ENCODE measurements around the gene SUB1. TPM values are rescaled to one million over a fixed set of nuclear protein-coding genes. Genes with fewer than 3 reads are reported as not detected.
"Not testable (repeated sequence)": the region's sequence is repeated elsewhere in the genome, so short reads cannot be mapped to it uniquely, and the experiment has no call there.

Gene SUB1
- total RNA-seq, 1 experiment from 2014 or later, result 559 TPM

- DNase-seq (ENCODE audit: low spot score), result no peak
- in situ Hi-C loops (cut with HindIII; ENCODE audit: low sequenced_read_pairs), result no loop called here
These were observed 42.9 kb downstream of the SUB1 start for GRCh38 chr5:32628049-32628844.

- DNase-seq (ENCODE audit: low spot score), result no peak
- in situ Hi-C loops (cut with HindIII; ENCODE audit: low sequenced_read_pairs), result no loop called here
These were observed 45.6 kb downstream of the SUB1 start for GRCh38 chr5:32630867-32631491.

GRCh38 chr5:32633017-32633416 lies 47.7 kb downstream of the SUB1 start:
- DNase-seq (ENCODE audit: low spot score); in situ Hi-C loops (cut with HindIII; ENCODE audit: low sequenced_read_pairs): not testable (repeated sequence)

- in situ Hi-C loops (cut with HindIII; ENCODE audit: low sequenced_read_pairs), result no loop called here
- no peak for DNase-seq (ENCODE audit: low spot score)
These were observed 53.0 kb downstream of the SUB1 start for GRCh38 chr5:32638309-32638708.

- no peak for DNase-seq (ENCODE audit: low spot score)
- in situ Hi-C loops (cut with HindIII; ENCODE audit: low sequenced_read_pairs), result no loop called here
These were observed 54.6 kb downstream of the SUB1 start for GRCh38 chr5:32639943-32640342.

GRCh38 chr5:32642276-32643002 lies 57.1 kb downstream of the SUB1 start:
- in situ Hi-C loops (cut with HindIII; ENCODE audit: low sequenced_read_pairs), result no loop called here
- DNase-seq (ENCODE audit: low spot score), result no peak

GRCh38 chr5:32645246-32645645 lies 59.9 kb downstream of the SUB1 start:
- in situ Hi-C loops (cut with HindIII; ENCODE audit: low sequenced_read_pairs), result no loop called here

GRCh38 chr5:32646061-32646969 lies 61.0 kb downstream of the SUB1 start:
- in situ Hi-C loops (cut with HindIII; ENCODE audit: low sequenced_read_pairs), result no loop called here
- no peak for DNase-seq (ENCODE audit: low spot score)

More at GRCh38 chr5:32645246-32645645, 59.9 kb downstream of the SUB1 start:
- DNase-seq (ENCODE audit: low spot score), result no peak

GRCh38 chr5:32651088-32651487 lies 65.7 kb downstream of the SUB1 start:
- DNase-seq (ENCODE audit: low spot score), result no peak
- in situ Hi-C loops (cut with HindIII; ENCODE audit: low sequenced_read_pairs), result no loop called here

- DNase-seq (ENCODE audit: low spot score), result no peak
- in situ Hi-C loops (cut with HindIII; ENCODE audit: low sequenced_read_pairs), result no loop called here
These were observed 66.3 kb downstream of the SUB1 start for GRCh38 chr5:32651638-32652037.

Other genes with a start within 250 kb of the SUB1 start
- 62.1 and 93.9 TPM in 2 replicates for gene ZFR, start 140.8 kb upstream of the SUB1 start, total RNA-seq (2014; rRNA removed; shearing (Covaris generic))
- not detected in 2 replicates for gene NPR3, start 125.8 kb downstream of the SUB1 start, total RNA-seq (2014; rRNA removed; shearing (Covaris generic))